ENCODE measurements around the gene DFFA. TPM values are rescaled to one million over a fixed set of nuclear protein-coding genes. Genes with fewer than 3 reads are reported as not detected.

The DFFA gene
- total and polyA plus RNA-seq, 9 of the 15 experiments (the other 6 are each of a cell fraction or from before 2014, with no cell fraction given) = 39.6 to 74.8 (median 59.2) TPM

- TF ChIP-seq MYC (IDR thresholded peaks at IDR 0.05; ENCODE audit: low read depth, low read length) (peak; percentile 44; the same call in 1 of the 2 replicates), MYC (CRISPR knock-in tag; IDR thresholded peaks at IDR 0.05; ENCODE audit: borderline replicate concordance, low read depth) (no peak), HMBOX1 (IDR thresholded peaks at IDR 0.05) (peak; percentile 40; the same call in 1 of the 2 replicates), SMARCC2 (IDR thresholded peaks at IDR 0.05; ENCODE audit: low read depth) (peak; percentile 87), DDX20 (tag; IDR thresholded peaks at IDR 0.05; ENCODE audit: low read depth) (no peak), CBX3 (IDR thresholded peaks at IDR 0.05; ENCODE audit: borderline replicate concordance in 1 of 2, low read length in 2 of 2) (peak in 1 of 2 experiments; percentile 82; a peak in 1 of 3 replicates), STAT5A (IDR thresholded peaks at IDR 0.05; ENCODE audit: borderline replicate concordance, low read length) (0 out of 2 replicates have a peak, but pooled peaks have one; percentile 8), MAFG (tag; conservative IDR thresholded peaks at IDR 0.05) (peak; percentile 99), TAF9B (IDR thresholded peaks at IDR 0.05; ENCODE audit: partially characterized antibody) (no peak), SNRNP70 (optimal IDR thresholded peaks at IDR 0.05; ENCODE audit: low read depth, low read length) (no peak), ARID1B (IDR thresholded peaks at IDR 0.05) (peak; percentile 88), ARNT (IDR thresholded peaks at IDR 0.05) (0 out of 4 replicates have a peak, but pooled peaks have one; percentile 33 to 57), CBFA2T3 (IDR thresholded peaks at IDR 0.05) (peak; percentile 80), TBL1XR1 (IDR thresholded peaks at IDR 0.05; ENCODE audit: low read length in 2 of 2) (peak in 1 of 2 experiments; percentile 53; a peak in 1 of 4 replicates), TBP (optimal IDR thresholded peaks at IDR 0.05; ENCODE audit: low read depth, low read length) (peak; percentile 22), TEAD4 (IDR thresholded peaks at IDR 0.05; ENCODE audit: low read length) (peak; percentile 64), TEAD4 (CRISPR knock-in tag; IDR thresholded peaks at IDR 0.05; ENCODE audit: borderline replicate concordance) (no peak), ZEB2 (IDR thresholded peaks at IDR 0.05) (peak; percentile 58; the same call in 1 of the 2 replicates), FOSL1 (tag; conservative IDR thresholded peaks at IDR 0.05) (peak; percentile 92), L3MBTL2 (IDR thresholded peaks at IDR 0.05) (peak; percentile 97), C11orf30 (IDR thresholded peaks at IDR 0.05; ENCODE audit: low read depth) (peak; percentile 99), NR2C2 (CRISPR knock-in tag; IDR thresholded peaks at IDR 0.05) (no peak), NR2C2 (tag; IDR thresholded peaks at IDR 0.05) (peak; percentile 66), MTA1 (IDR thresholded peaks at IDR 0.05; ENCODE audit: borderline replicate concordance) (peak; percentile 50; the same call in 1 of the 2 replicates), BACH1 (tag; IDR thresholded peaks at IDR 0.05) (peak; percentile 80), PHTF2 (CRISPR knock-in tag; IDR thresholded peaks at IDR 0.05) (no peak), TCF3 (CRISPR knock-in tag; IDR thresholded peaks at IDR 0.05) (peak; percentile 72), KLF13 (tag; IDR thresholded peaks at IDR 0.05; ENCODE audit: borderline replicate concordance, low read depth) (no peak), NFRKB (IDR thresholded peaks at IDR 0.05; ENCODE audit: low read depth) (no peak), DACH1 (IDR thresholded peaks at IDR 0.05; ENCODE audit: partially characterized antibody) (peak; percentile 48)
- TF ChIP-seq, protein P1, sequence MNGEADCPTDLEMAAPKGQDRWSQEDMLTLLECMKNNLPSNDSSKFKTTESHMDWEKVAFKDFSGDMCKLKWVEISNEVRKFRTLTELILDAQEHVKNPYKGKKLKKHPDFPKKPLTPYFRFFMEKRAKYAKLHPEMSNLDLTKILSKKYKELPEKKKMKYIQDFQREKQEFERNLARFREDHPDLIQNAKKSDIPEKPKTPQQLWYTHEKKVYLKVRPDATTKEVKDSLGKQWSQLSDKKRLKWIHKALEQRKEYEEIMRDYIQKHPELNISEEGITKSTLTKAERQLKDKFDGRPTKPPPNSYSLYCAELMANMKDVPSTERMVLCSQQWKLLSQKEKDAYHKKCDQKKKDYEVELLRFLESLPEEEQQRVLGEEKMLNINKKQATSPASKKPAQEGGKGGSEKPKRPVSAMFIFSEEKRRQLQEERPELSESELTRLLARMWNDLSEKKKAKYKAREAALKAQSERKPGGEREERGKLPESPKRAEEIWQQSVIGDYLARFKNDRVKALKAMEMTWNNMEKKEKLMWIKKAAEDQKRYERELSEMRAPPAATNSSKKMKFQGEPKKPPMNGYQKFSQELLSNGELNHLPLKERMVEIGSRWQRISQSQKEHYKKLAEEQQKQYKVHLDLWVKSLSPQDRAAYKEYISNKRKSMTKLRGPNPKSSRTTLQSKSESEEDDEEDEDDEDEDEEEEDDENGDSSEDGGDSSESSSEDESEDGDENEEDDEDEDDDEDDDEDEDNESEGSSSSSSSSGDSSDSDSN (IDR thresholded peaks at IDR 0.05; ENCODE audit: borderline replicate concordance in 1 of 2, low read depth in 2 of 2, low read length in 2 of 2) = peak in 1 of 2 experiments; percentile 75; a peak in 3 of 4 replicates
Measured at GRCh38 chr1:10459184-10459583, 13.1 kb downstream of the DFFA start (continued).

All from K562 (cell line).